Natural killer cell (primary cell): Measurements from ENCODE around the gene SUSD3. TPM values are rescaled to one million over a fixed set of nuclear protein-coding genes. Genes with fewer than 3 reads are reported as not detected.

Source experiments
- ATAC-seq, 3 donors: fragments of 150-1000 bp in 2 of 3; fragments of 200-7000 bp in 1 of 3; cut with Tn5 transposase; 1 replicate in 1 of 3; 2 replicates in 2 of 3; pipeline ENCODE4 v1.10.0; 2021; ENCODE audit warnings: mild to moderate bottlenecking in 2 of 3, moderate library complexity in 2 of 3
- DNase-seq, 2 donors: peaks; one replicate each; pipeline versions ENCODE4 v3.0.0 to v3.0.0-alpha.2; 2013 to 2021; ENCODE audit warnings: mixed read lengths in 1 of 2
- H3K27ac ChIP-seq: one replicate; pipeline ENCODE4 v1.5.1; 2013; ENCODE audit warnings: mild to moderate bottlenecking, low read length
- H3K27me3 ChIP-seq: one replicate; pipeline ENCODE4 v1.6.1; 2013; ENCODE audit warnings: low read length; ENCODE audit not compliant: control insufficient read depth, insufficient read depth
- H3K36me3 ChIP-seq: one replicate; pipeline ENCODE4 v1.6.1; 2013; ENCODE audit warnings: low read length; ENCODE audit not compliant: control insufficient read depth, insufficient read depth
- H3K4me1 ChIP-seq: one replicate; pipeline ENCODE4 v1.6.1; 2013; ENCODE audit warnings: low read length; ENCODE audit not compliant: control insufficient read depth, insufficient read depth
- H3K4me3 ChIP-seq: one replicate; pipeline ENCODE4 v1.5.1; 2013; ENCODE audit warnings: low read length
- H3K9me3 ChIP-seq: one replicate; pipeline ENCODE4 v1.6.1; 2013; ENCODE audit warnings: low read length; ENCODE audit not compliant: control insufficient read depth, insufficient read depth
- H3K27ac Mint-ChIP-seq, 2 donors: one replicate each; pipeline ENCODE4 v1.8.0; 2022; ENCODE audit warnings: mild to moderate bottlenecking in 2 of 2, mixed read lengths in 2 of 2, moderate library complexity in 1 of 2
- H3K27me3 Mint-ChIP-seq, 2 donors: one replicate each; pipeline ENCODE4 v1.8.0; 2022; ENCODE audit warnings: low read depth in 2 of 2, mixed read lengths in 2 of 2
- H3K36me3 Mint-ChIP-seq: one replicate; pipeline ENCODE4 v1.8.0; 2022; ENCODE audit warnings: mixed read lengths
- H3K4me1 Mint-ChIP-seq, 2 donors: one replicate each; pipeline ENCODE4 v1.8.0; 2022; ENCODE audit warnings: mixed read lengths in 2 of 2
- H3K4me3 Mint-ChIP-seq: one replicate; pipeline ENCODE4 v1.8.0; 2022; ENCODE audit warnings: mild to moderate bottlenecking, moderate library complexity, mixed read lengths
- H3K9me3 Mint-ChIP-seq, 2 donors: one replicate each; pipeline ENCODE4 v1.8.0; 2022; ENCODE audit warnings: mixed read lengths in 2 of 2
- WGBS: methylation state at CpG from one replicate; pipeline ENCODE4 v1.1.7; 2013; ENCODE audit warnings: missing lambda C conversion rate; ENCODE audit not compliant: insufficient coverage; 5-methylcytosine and 5-hydroxymethylcytosine counted together
- intact Hi-C: fragments of 100-400 bp; cut with micrococcal nuclease; formaldehyde crosslinking; loops from one replicate; pipeline ENCODE4 v1.14.2; 2022
- total RNA-seq, 4 donors: library from RNA; stranded (reverse); fragments of 120-200 nt in 1 of 4; gene quantifications; one replicate each; pipeline versions ENCODE4 v1.2.3 to v1.2.4, GENCODE V29; 2013 to 2022
- TF ChIP-seq, protein P1 (sequence below): fragments of 200-600 bp; IDR thresholded peaks from one replicate; pipeline ENCODE4 v1.8.0; 2022; ENCODE audit warnings: antibody characterized with exemption

The SUSD3 gene
- total RNA-seq, 3 donors from 2014 or later (not counting 1 experiment from before 2014, with no cell fraction given) = 1.2 to 2.1 (median 1.8) TPM

- peaks cover 20 to 48% of the 10 kb centered on the region in 2 donors for H3K4me1 Mint-ChIP-seq
Measured at GRCh38 chr9:93120846-93121315, 62.4 kb downstream of the SUSD3 start.

DNA sequence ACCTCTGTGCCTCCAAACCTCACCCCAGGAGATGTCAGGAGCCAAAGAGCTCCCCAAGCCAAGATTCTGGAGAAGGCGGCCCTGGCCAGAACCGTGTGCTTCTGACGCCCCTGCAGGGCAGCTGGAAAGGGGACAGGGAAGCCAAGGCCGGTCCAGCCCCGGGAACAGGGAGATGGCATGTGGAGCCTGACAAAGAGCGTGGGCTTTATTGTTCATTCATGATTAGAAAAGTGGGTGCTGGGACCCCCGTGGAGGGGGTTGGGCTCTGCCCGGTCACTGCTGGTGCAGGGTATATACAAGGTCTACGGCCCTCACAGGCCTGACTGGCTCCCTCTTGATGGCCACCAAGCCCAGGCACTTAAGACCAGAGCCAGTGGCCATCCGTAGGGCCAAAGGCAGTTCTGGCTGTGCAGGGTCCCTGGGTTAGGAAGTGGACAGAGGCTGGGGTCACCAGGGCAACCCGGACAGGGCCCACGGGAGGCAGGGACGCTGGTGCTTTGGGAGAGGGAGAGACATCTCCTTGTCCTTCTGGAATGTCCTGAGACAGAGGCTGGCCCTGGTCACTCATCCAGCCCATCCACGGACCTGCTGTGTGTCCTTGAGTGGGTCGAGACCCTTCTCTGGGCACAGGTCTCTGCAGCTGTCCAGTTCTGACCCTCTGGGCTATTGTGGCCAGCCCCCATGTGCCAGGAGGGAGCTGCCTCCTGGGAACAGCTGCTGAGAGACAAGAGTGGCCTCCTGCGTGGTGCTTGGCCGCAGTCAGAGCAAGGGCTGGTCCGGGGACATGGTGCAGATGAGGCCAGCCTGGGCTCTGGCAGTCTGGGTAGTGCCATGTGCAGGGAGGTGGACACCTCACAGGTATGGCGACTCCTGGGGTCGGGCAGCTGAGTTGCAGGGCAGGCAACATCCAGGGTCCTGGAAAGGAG, 63.1 kb downstream of the SUSD3 start:
- H3K4me1 Mint-ChIP-seq = peaks cover 27 to 51% of the 10 kb centered on the region in 2 donors
- WGBS = 93% methylated on average over 20 of the region's 20 CpGs
- H3K27me3 ChIP-seq = no peaks in the 10 kb centered on the region
- H3K36me3 Mint-ChIP-seq = no peaks in the 10 kb centered on the region
- no peak overlapping the region for H3K27ac ChIP-seq
- H3K27me3 Mint-ChIP-seq = no peaks in the 10 kb centered on the region
- no peaks in the 10 kb centered on the region for H3K9me3 ChIP-seq
- peaks cover 2% of the 10 kb centered on the region for H3K36me3 ChIP-seq
- no peak overlapping the region for H3K4me3 ChIP-seq
- TF ChIP-seq, protein P1, sequence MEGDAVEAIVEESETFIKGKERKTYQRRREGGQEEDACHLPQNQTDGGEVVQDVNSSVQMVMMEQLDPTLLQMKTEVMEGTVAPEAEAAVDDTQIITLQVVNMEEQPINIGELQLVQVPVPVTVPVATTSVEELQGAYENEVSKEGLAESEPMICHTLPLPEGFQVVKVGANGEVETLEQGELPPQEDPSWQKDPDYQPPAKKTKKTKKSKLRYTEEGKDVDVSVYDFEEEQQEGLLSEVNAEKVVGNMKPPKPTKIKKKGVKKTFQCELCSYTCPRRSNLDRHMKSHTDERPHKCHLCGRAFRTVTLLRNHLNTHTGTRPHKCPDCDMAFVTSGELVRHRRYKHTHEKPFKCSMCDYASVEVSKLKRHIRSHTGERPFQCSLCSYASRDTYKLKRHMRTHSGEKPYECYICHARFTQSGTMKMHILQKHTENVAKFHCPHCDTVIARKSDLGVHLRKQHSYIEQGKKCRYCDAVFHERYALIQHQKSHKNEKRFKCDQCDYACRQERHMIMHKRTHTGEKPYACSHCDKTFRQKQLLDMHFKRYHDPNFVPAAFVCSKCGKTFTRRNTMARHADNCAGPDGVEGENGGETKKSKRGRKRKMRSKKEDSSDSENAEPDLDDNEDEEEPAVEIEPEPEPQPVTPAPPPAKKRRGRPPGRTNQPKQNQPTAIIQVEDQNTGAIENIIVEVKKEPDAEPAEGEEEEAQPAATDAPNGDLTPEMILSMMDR = no peak
- H3K4me1 ChIP-seq = peaks cover 72% of the 10 kb centered on the region
- peak overlapping the region; percentile 36 to 91 for H3K27ac Mint-ChIP-seq
- peak overlapping the region; percentile 40 for H3K4me3 Mint-ChIP-seq
- DNase-seq = peak in 1 of 2 donors; percentile 15
- intact Hi-C loops = no loop called here
- H3K9me3 Mint-ChIP-seq = no peaks in the 10 kb centered on the region
- no peak for ATAC-seq

More at GRCh38 chr9:93120846-93121315, 62.4 kb downstream of the SUSD3 start:
- Histone ChIP-seq H3K4me3 (no peak overlapping the region), H3K27ac (peak overlapping the region; percentile 51), H3K27me3 (no peaks in the 10 kb centered on the region), H3K4me1 (peaks cover 72% of the 10 kb centered on the region), H3K9me3 (no peaks in the 10 kb centered on the region), H3K36me3 (peaks cover 2% of the 10 kb centered on the region)
- 91% methylated on average over 11 of the region's 11 CpGs for WGBS
- Mint-ChIP-seq H3K4me3 (no peak overlapping the region), H3K27ac (peak overlapping the region; percentile 85 to 91), H3K27me3 (no peaks in the 10 kb centered on the region), H3K9me3 (no peaks in the 10 kb centered on the region), H3K36me3 (no peaks in the 10 kb centered on the region)
- ATAC-seq (no peak), DNase-seq (no peak)
- intact Hi-C loops = no loop called here
- TF ChIP-seq, protein P1 = no peak

GRCh38 chr9:93122721-93123221, 64.3 kb downstream of the SUSD3 start:
- no peaks in the 10 kb centered on the region for H3K9me3 Mint-ChIP-seq
- peaks cover 2% of the 10 kb centered on the region for H3K36me3 ChIP-seq
- 98% methylated on average over 14 of the region's 14 CpGs for WGBS
- no peaks in the 10 kb centered on the region for H3K36me3 Mint-ChIP-seq
- no peak overlapping the region for H3K4me3 Mint-ChIP-seq
- TF ChIP-seq, protein P1 = no peak
- no peaks in the 10 kb centered on the region for H3K27me3 ChIP-seq
- peak overlapping the region in 1 of 2 donors; percentile 18 for H3K27ac Mint-ChIP-seq
- no peaks in the 10 kb centered on the region for H3K9me3 ChIP-seq
- H3K4me3 ChIP-seq = no peak overlapping the region
- no peaks in the 10 kb centered on the region for H3K27me3 Mint-ChIP-seq
- intact Hi-C loops = no loop called here
- no peak overlapping the region for H3K27ac ChIP-seq
- ATAC-seq (no peak), DNase-seq (peak in 1 of 2 donors; percentile 14)
- H3K4me1 Mint-ChIP-seq = peaks cover 27 to 62% of the 10 kb centered on the region in 2 donors
- H3K4me1 ChIP-seq = peaks cover 82% of the 10 kb centered on the region
